Stomach smooth muscle (tissue), 2 donors: ENCODE data around the gene CRYGN.
A peak's percentile ranks its signal among the peaks of the same experiment; 100 is the strongest.

Experiments
- H3K27ac ChIP-seq: one replicate; pipeline ENCODE4 v1.7.0; 2013; ENCODE audit warnings: mild to moderate bottlenecking, low read length, inconsistent platforms
- H3K27me3 ChIP-seq, 2 donors: one replicate each; pipeline ENCODE4 v1.7.0; 2013; ENCODE audit warnings: low read length in 2 of 2; ENCODE audit not compliant: insufficient read depth in 2 of 2, control insufficient read depth in 1 of 2
- H3K36me3 ChIP-seq, 2 donors: one replicate each; pipeline ENCODE4 v1.7.0; 2013; ENCODE audit warnings: low read length in 2 of 2; ENCODE audit not compliant: control insufficient read depth in 2 of 2, insufficient read depth in 2 of 2
- H3K4me1 ChIP-seq: one replicate; pipeline ENCODE4 v1.7.0; 2013; ENCODE audit warnings: low read length; ENCODE audit not compliant: control insufficient read depth, insufficient read depth
- H3K4me3 ChIP-seq, 2 donors: one replicate each; pipeline ENCODE4 v1.7.0; 2013; ENCODE audit warnings: low read length in 2 of 2
- H3K9ac ChIP-seq, 2 donors: one replicate each; pipeline ENCODE4 v1.7.0; 2013; ENCODE audit warnings: low read length in 2 of 2, mild to moderate bottlenecking in 1 of 2
- H3K9me3 ChIP-seq, 2 donors: one replicate each; pipeline ENCODE4 v1.7.0; 2013; ENCODE audit warnings: low read length in 2 of 2; ENCODE audit not compliant: control insufficient read depth in 2 of 2
- donor health status: healthy.
- donor health status: Pancreatic carcinoma.

CRYGN gene

GRCh38 chr7:151411551-151411950, 28.4 kb downstream of the CRYGN start:
- Histone ChIP-seq H3K27ac (no peak overlapping the region), H3K4me3 (no peak overlapping the region), H3K9ac (no peak overlapping the region), H3K27me3 (peaks cover 35 to 42% of the 10 kb centered on the region in 2 donors), H3K9me3 (no peaks in the 10 kb centered on the region), H3K36me3 (no peaks in the 10 kb centered on the region), H3K4me1 (peaks cover 18% of the 10 kb centered on the region)

GRCh38 chr7:151410405-151411390, 29.2 kb downstream of the CRYGN start:
- H3K4me1 ChIP-seq, result peaks cover 18% of the 10 kb centered on the region
- H3K9me3 ChIP-seq, result no peaks in the 10 kb centered on the region
- peaks cover 32 to 42% of the 10 kb centered on the region in 2 donors for H3K27me3 ChIP-seq
- peak overlapping the region; percentile 51 to 68 for H3K4me3 ChIP-seq
- no peaks in the 10 kb centered on the region for H3K36me3 ChIP-seq
- no peak overlapping the region for H3K9ac ChIP-seq
- H3K27ac ChIP-seq, result no peak overlapping the region

GRCh38 chr7:151409667-151410404, 30.1 kb downstream of the CRYGN start, which contains the start of gene WDR86:
TSS of gene WDR86 (minus strand) at chr7:151410038. CDS start at chr7:151409589, 449 bp downstream.
- H3K4me1 ChIP-seq, result peaks cover 18% of the 10 kb centered on the region
- no peak within 1 kb of the TSS for H3K9ac ChIP-seq
- H3K4me3 ChIP-seq, result peak within 1 kb of the TSS; percentile 51 to 68
- H3K9me3 ChIP-seq, result no peaks in the 10 kb centered on the region
- peaks cover 32 to 42% of the 10 kb centered on the region in 2 donors for H3K27me3 ChIP-seq
- H3K36me3 ChIP-seq, result no peaks in the 10 kb centered on the region
- no peak within 1 kb of the TSS for H3K27ac ChIP-seq

GRCh38 chr7:151408839-151409666, 30.9 kb downstream of the CRYGN start:
- Histone ChIP-seq H3K4me1 (peaks cover 18% of the 10 kb centered on the region), H3K4me3 (peak overlapping the region in 1 of 2 donors; percentile 68), H3K27ac (no peak overlapping the region), H3K36me3 (no peaks in the 10 kb centered on the region), H3K27me3 (peaks cover 32 to 42% of the 10 kb centered on the region in 2 donors), H3K9me3 (no peaks in the 10 kb centered on the region), H3K9ac (no peak overlapping the region)

GRCh38 chr7:151408498-151408838, 31.5 kb downstream of the CRYGN start:
- peaks cover 32 to 42% of the 10 kb centered on the region in 2 donors for H3K27me3 ChIP-seq
- H3K9me3 ChIP-seq, result no peaks in the 10 kb centered on the region
- H3K4me3 ChIP-seq, result peak overlapping the region in 1 of 2 donors; percentile 29
- no peaks in the 10 kb centered on the region for H3K36me3 ChIP-seq
- no peak overlapping the region for H3K27ac ChIP-seq
- peaks cover 18% of the 10 kb centered on the region for H3K4me1 ChIP-seq
- H3K9ac ChIP-seq, result no peak overlapping the region

GRCh38 chr7:151406886-151407583, 32.9 kb downstream of the CRYGN start:
- H3K36me3 ChIP-seq, result no peaks in the 10 kb centered on the region
- H3K9me3 ChIP-seq, result no peaks in the 10 kb centered on the region
- peaks cover 18% of the 10 kb centered on the region for H3K4me1 ChIP-seq
- peaks cover 24 to 37% of the 10 kb centered on the region in 2 donors for H3K27me3 ChIP-seq
- no peak overlapping the region for H3K4me3 ChIP-seq
- no peak overlapping the region for H3K9ac ChIP-seq
- H3K27ac ChIP-seq, result no peak overlapping the region

- H3K27ac ChIP-seq, result no peak overlapping the region
- no peaks in the 10 kb centered on the region for H3K36me3 ChIP-seq
- peaks cover 18 to 30% of the 10 kb centered on the region in 2 donors for H3K27me3 ChIP-seq
- no peak overlapping the region for H3K9ac ChIP-seq
- H3K9me3 ChIP-seq, result no peaks in the 10 kb centered on the region
- no peak overlapping the region for H3K4me3 ChIP-seq
- H3K4me1 ChIP-seq, result peaks cover 18% of the 10 kb centered on the region
These were observed 33.7 kb downstream of the CRYGN start for GRCh38 chr7:151406051-151406875.

GRCh38 chr7:151405588-151405987, 34.4 kb downstream of the CRYGN start:
- peaks cover 17% of the 10 kb centered on the region for H3K4me1 ChIP-seq
- H3K36me3 ChIP-seq, result no peaks in the 10 kb centered on the region
- no peak overlapping the region for H3K4me3 ChIP-seq
- H3K27ac ChIP-seq, result no peak overlapping the region
- H3K9me3 ChIP-seq, result no peaks in the 10 kb centered on the region
- no peak overlapping the region for H3K9ac ChIP-seq
- peaks cover 16 to 23% of the 10 kb centered on the region in 2 donors for H3K27me3 ChIP-seq

- Histone ChIP-seq H3K4me1 (peaks cover 11% of the 10 kb centered on the region), H3K9ac (no peak overlapping the region), H3K27ac (no peak overlapping the region)
These were observed 34.9 kb downstream of the CRYGN start for GRCh38 chr7:151405056-151405455.

More at GRCh38 chr7:151405056-151405455, 34.9 kb downstream of the CRYGN start:
- H3K4me3 ChIP-seq, result no peak overlapping the region
- no peaks in the 10 kb centered on the region for H3K36me3 ChIP-seq
- H3K27me3 ChIP-seq, result peaks cover 12 to 18% of the 10 kb centered on the region in 2 donors
- H3K9me3 ChIP-seq, result no peaks in the 10 kb centered on the region
